Hypothalamus (tissue), 51 donors: ENCODE data around the gene UMPS.

Experiments
- DNase-seq, 51 donors: peaks; one replicate each; lab custom pipeline; 2025; lab: John Stamatoyannopoulos, UW

The UMPS gene

GRCh38 chr3:124730129-124730940 is at the start of gene UMPS:
UMPS (plus strand) TSS chr3:124730452; CDS start chr3:124730472, 20 bp downstream.
- DNase-seq = peak; percentile 26 to 93 (median 81)

GRCh38 chr3:124680521-124680920 is 49.7 kb upstream of the UMPS start:
- DNase-seq = no peak

GRCh38 chr3:124682263-124682662 is 48.0 kb upstream of the UMPS start:
- no peak for DNase-seq

GRCh38 chr3:124684459-124684858 is 45.8 kb upstream of the UMPS start:
- DNase-seq = no peak

- no peak for DNase-seq
Measured at GRCh38 chr3:124685067-124685466, 45.2 kb upstream of the UMPS start.

- no peak for DNase-seq
Measured at GRCh38 chr3:124685481-124685880, 44.8 kb upstream of the UMPS start.

- DNase-seq = no peak
Measured at GRCh38 chr3:124686028-124686670, 44.1 kb upstream of the UMPS start.

GRCh38 chr3:124688581-124689454 is 41.4 kb upstream of the UMPS start:
- DNase-seq = peak in 37 of 51 donors; percentile 3 to 76 (median 34)

GRCh38 chr3:124691599-124691998 is 38.7 kb upstream of the UMPS start:
- DNase-seq = no peak

GRCh38 chr3:124694486-124694885 is 35.8 kb upstream of the UMPS start:
- DNase-seq = no peak

GRCh38 chr3:124695369-124695768 is 34.9 kb upstream of the UMPS start:
- no peak for DNase-seq

GRCh38 chr3:124696006-124696405 is 34.2 kb upstream of the UMPS start:
- no peak for DNase-seq

- no peak for DNase-seq
Measured at GRCh38 chr3:124697302-124697701, 33.0 kb upstream of the UMPS start.

GRCh38 chr3:124698030-124698770 is 32.1 kb upstream of the UMPS start:
- DNase-seq = no peak

GRCh38 chr3:124699051-124699450 is 31.2 kb upstream of the UMPS start:
- no peak for DNase-seq

- DNase-seq = no peak
Measured at GRCh38 chr3:124699686-124700396, 30.4 kb upstream of the UMPS start.

- peak in 1 of 51 donors; percentile 11 for DNase-seq
Measured at GRCh38 chr3:124700880-124701684, 29.2 kb upstream of the UMPS start.

GRCh38 chr3:124701687-124702086 is 28.6 kb upstream of the UMPS start:
- no peak for DNase-seq

- no peak for DNase-seq
Measured at GRCh38 chr3:124702950-124703349, 27.3 kb upstream of the UMPS start.
